GM23338 (cell line): Measurements from ENCODE around the gene RPL41. TPM values are rescaled to one million over a fixed set of nuclear protein-coding genes. Genes with fewer than 3 reads are reported as not detected.

ENCODE experiments used
- ATAC-seq: fragments of 200-7000 bp; cut with Tn5 transposase; 3 replicates; pipeline ENCODE4 v1.9.1; 2020
- DNase-seq: peaks from one replicate; pipeline ENCODE4 v3.0.0-alpha.2; 2015; ENCODE audit warnings: low spot score
- H2AFZ ChIP-seq: fragments of 200-600 bp; sonication (generic); 2 replicates; pipeline ENCODE4 v1.8.0; 2016; ENCODE audit warnings: antibody characterized with exemption, mild to moderate bottlenecking, moderate library complexity
- H3F3A ChIP-seq: fragments of 200-600 bp; sonication (generic); replicated peaks from 2 replicates; pipeline ENCODE4 v1.8.0; 2017; ENCODE audit warnings: antibody characterized with exemption, mixed run types, low read depth
- H3K27ac ChIP-seq: fragments of 200-600 bp; sonication (generic); 2 replicates; pipeline ENCODE4 v1.6.1; 2016; ENCODE audit warnings: low read depth
- H3K27me3 ChIP-seq: fragments of 200-600 bp; sonication (generic); 2 replicates; pipeline ENCODE4 v1.8.0; 2016; ENCODE audit warnings: mild to moderate bottlenecking, mixed run types, moderate library complexity; ENCODE audit not compliant: insufficient read depth
- H3K36me3 ChIP-seq: fragments of 200-600 bp; sonication (generic); 2 replicates; pipeline ENCODE4 v1.8.0; 2016; ENCODE audit warnings: mild to moderate bottlenecking; ENCODE audit not compliant: insufficient read depth
- H3K4me1 ChIP-seq: fragments of 200-600 bp; sonication (generic); 2 replicates; pipeline ENCODE4 v1.8.0; 2016; ENCODE audit warnings: mild to moderate bottlenecking, moderate library complexity; ENCODE audit not compliant: insufficient read depth
- H3K4me2 ChIP-seq: fragments of 200-600 bp; sonication (generic); 2 replicates; pipeline ENCODE4 v1.7.1; 2017; ENCODE audit warnings: mixed run types
- H3K4me3 ChIP-seq: fragments of 200-600 bp; sonication (generic); 2 replicates; pipeline ENCODE4 v1.6.1; 2016; ENCODE audit warnings: mixed run types
- H3K79me2 ChIP-seq: fragments of 200-600 bp; sonication (generic); replicated peaks from 2 replicates; pipeline ENCODE4 v1.8.0; 2017; ENCODE audit warnings: mild to moderate bottlenecking; ENCODE audit not compliant: insufficient read depth
- H3K9me2 ChIP-seq: fragments of 200-600 bp; sonication (generic); 2 replicates; pipeline ENCODE4 v1.8.0; 2017; ENCODE audit not compliant: insufficient read depth
- H4K20me1 ChIP-seq: fragments of 200-600 bp; sonication (generic); replicated peaks from 2 replicates; pipeline ENCODE4 v1.8.0; 2017; ENCODE audit warnings: mild to moderate bottlenecking; ENCODE audit not compliant: insufficient read depth
- H3K27ac Mint-ChIP-seq: 2 replicates; pipeline ENCODE4 v1.8.0; 2020; ENCODE audit warnings: inconsistent platforms, mild to moderate bottlenecking, moderate library complexity, mixed read lengths
- H3K27me3 Mint-ChIP-seq: 3 replicates; pipeline ENCODE4 v1.8.0; 2022; ENCODE audit warnings: low read depth, mild to moderate bottlenecking, moderate library complexity, mixed read lengths, inconsistent platforms; ENCODE audit not compliant: insufficient read depth, poor library complexity
- H3K36me3 Mint-ChIP-seq: 3 replicates; pipeline ENCODE4 v1.8.0; 2021; ENCODE audit warnings: low read depth, mild to moderate bottlenecking, inconsistent platforms, moderate library complexity, mixed read lengths
- H3K4me1 Mint-ChIP-seq: 3 replicates; pipeline ENCODE4 v1.8.0; 2020; ENCODE audit warnings: mild to moderate bottlenecking, inconsistent platforms, mixed read lengths
- H3K4me3 Mint-ChIP-seq: 3 replicates; pipeline ENCODE4 v1.8.0; 2021; ENCODE audit warnings: moderate library complexity, mild to moderate bottlenecking, inconsistent platforms, mixed read lengths
- H3K9me3 Mint-ChIP-seq: 3 replicates; pipeline ENCODE4 v1.8.0; 2020; ENCODE audit warnings: moderate library complexity, mild to moderate bottlenecking, inconsistent platforms, mixed read lengths
- CREB1 ChIP-seq: fragments of 250-450 bp; sonication (Bioruptor Pico); IDR thresholded peaks from 2 replicates; pipeline ENCODE4 v1.5.0; 2020; ENCODE audit warnings: low read depth, mild to moderate bottlenecking, moderate library complexity
- CTCF ChIP-seq, 2 experiments: fragments of 200-600 bp in 1 of 2; sonication (generic) in 1 of 2; conservative IDR thresholded peaks; 2 replicates each; pipeline versions ENCODE4 v1.5.1 to v1.6.1; 2016 to 2017; ENCODE audit warnings: antibody characterized with exemption in 2 of 2, low read depth in 2 of 2, mild to moderate bottlenecking in 2 of 2, moderate library complexity in 1 of 2
- ETS1 ChIP-seq: IDR thresholded peaks from 2 replicates; pipeline ENCODE4 v1.6.1; 2016; ENCODE audit warnings: antibody characterized with exemption
- EZH2 ChIP-seq: fragments of 200-600 bp; sonication (generic); IDR thresholded peaks from one replicate; pipeline ENCODE4 v1.8.0; 2017; ENCODE audit warnings: antibody characterized with exemption, mild to moderate bottlenecking, low read depth; ENCODE audit not compliant: unreplicated experiment
- EZH2phosphoT487 ChIP-seq: fragments of 200-600 bp; sonication (generic); IDR thresholded peaks from one replicate; pipeline ENCODE4 v1.8.1; 2018; ENCODE audit warnings: antibody characterized with exemption; ENCODE audit not compliant: unreplicated experiment
- NANOG ChIP-seq: IDR thresholded peaks from 2 replicates; pipeline ENCODE4 v1.6.1; 2016; ENCODE audit warnings: antibody characterized with exemption, borderline replicate concordance
- POLR2AphosphoS5 ChIP-seq: IDR thresholded peaks from 2 replicates; pipeline ENCODE4 v1.6.1; 2016; ENCODE audit warnings: antibody characterized with exemption, low read depth
- REST ChIP-seq: IDR thresholded peaks from one replicate; pipeline ENCODE4 v1.6.1; 2018; ENCODE audit warnings: antibody characterized with exemption; ENCODE audit not compliant: unreplicated experiment
- STAT1 ChIP-seq: IDR thresholded peaks from one replicate; pipeline ENCODE4 v1.6.1; 2016; ENCODE audit warnings: antibody characterized with exemption; ENCODE audit not compliant: unreplicated experiment
- ZNF331 ChIP-seq: fragments of 250-450 bp; sonication (Bioruptor Pico); IDR thresholded peaks from 2 replicates; pipeline ENCODE4 v1.5.0; 2020; ENCODE audit warnings: low read depth, mild to moderate bottlenecking, moderate library complexity
- ZNF462 ChIP-seq: fragments of 250-450 bp; sonication (Bioruptor Pico); IDR thresholded peaks from 2 replicates; pipeline ENCODE4 v1.5.0; 2020; ENCODE audit warnings: mild to moderate bottlenecking, moderate library complexity
- polyA plus RNA-seq: library from polyadenylated mRNA; unstranded; fragments of >200 nt; fragmentation: Nextera tagmentation; extraction: Ambion mirVana; gene quantifications from 2 replicates; pipeline ENCODE4 v1.2.1, GENCODE V29; 2016
- total RNA-seq: library from RNA; depleted of rRNA; stranded (reverse); fragments of >200 nt; shearing (Covaris generic); gene quantifications from 2 replicates; pipeline ENCODE4 v1.2.3, GENCODE V29; 2014

RPL41 gene
- total and polyA plus RNA-seq, 2 experiments from 2014 or later = 2,039 to 3,875 TPM

GRCh38 chr12:56116267-56117081 lies at the start of gene RPL41 (continued):
- TF ChIP-seq EZH2phosphoT487 = no peak

- H3K9me2 ChIP-seq = no peaks in the 10 kb centered on the region
- 0 out of 2 replicates have a peak, but pooled peaks cover 6% of the 10 kb centered on the region for H3F3A ChIP-seq
- no peaks in the 10 kb centered on the region for H3K27me3 ChIP-seq
- H3K79me2 ChIP-seq = no peaks in the 10 kb centered on the region
- ATAC-seq = no peak
- no peak overlapping the region for H2AFZ ChIP-seq
- peaks cover under 1% of the 10 kb centered on the region; the same call in 1 of the 3 replicates for H3K9me3 Mint-ChIP-seq
- H3K27me3 Mint-ChIP-seq = peaks cover 9% of the 10 kb centered on the region
- H3K4me1 ChIP-seq = no peaks in the 10 kb centered on the region
- H3K4me1 Mint-ChIP-seq = no peaks in the 10 kb centered on the region
- no peak overlapping the region for H3K27ac ChIP-seq
- H3K36me3 ChIP-seq = no peaks in the 10 kb centered on the region
- H4K20me1 ChIP-seq = no peaks in the 10 kb centered on the region
- no peak overlapping the region for H3K4me3 Mint-ChIP-seq
- no peak for DNase-seq
- no peak overlapping the region for H3K27ac Mint-ChIP-seq
- 0 out of 3 replicates have a peak, but pooled peaks cover under 1% of the 10 kb centered on the region for H3K36me3 Mint-ChIP-seq
- H3K4me2 ChIP-seq = no peak overlapping the region
- no peak overlapping the region for H3K4me3 ChIP-seq
- no peak for TF ChIP-seq CREB1 (CRISPR knock-in tag)
- TF ChIP-seq CTCF (conservative IDR thresholded peaks at IDR 0.05; ENCODE audit: low read depth in 2 of 2) = no peak
- TF ChIP-seq STAT1 = no peak
- TF ChIP-seq ZNF331 = no peak
- TF ChIP-seq NANOG = no peak
- no peak for TF ChIP-seq ZNF462
- no peak for TF ChIP-seq REST
- no peak for TF ChIP-seq EZH2
- TF ChIP-seq EZH2phosphoT487 = no peak
- no peak for TF ChIP-seq ETS1
- no peak for TF ChIP-seq POLR2AphosphoS5
Measured at GRCh38 chr12:56071648-56072047, 44.8 kb upstream of the RPL41 start.
